Measurements from ENCODE around the gene TTYH2. TPM values are rescaled to one million over a fixed set of nuclear protein-coding genes. Genes with fewer than 3 reads are reported as not detected.

TTYH2 gene
- total RNA-seq, 2 experiments from 2014 or later, result 3.1 to 3.8 TPM

GRCh38 chr17:74212209-74212912 lies 1.0 kb upstream of the TTYH2 start:
- Histone ChIP-seq H3K4me3 (ENCODE audit: low read depth, low read length, poor library complexity, severe bottlenecking) (no peak overlapping the region), H3K36me3 (ENCODE audit: insufficient read depth, low read length) (peaks cover 49% of the 10 kb centered on the region), H3K4me2 (ENCODE audit: low read length) (peak overlapping the region; percentile 80), H3K9me3 (ENCODE audit: low read length) (no peaks in the 10 kb centered on the region), H3K27ac (ENCODE audit: low read depth, low read length, poor library complexity, severe bottlenecking) (peak overlapping the region; percentile 53), H2AFZ (ENCODE audit: low read length) (no peak overlapping the region), H3K4me1 (ENCODE audit: insufficient read depth, low read length, poor library complexity, severe bottlenecking) (peaks cover 59% of the 10 kb centered on the region), H3K79me2 (ENCODE audit: insufficient read depth, low read depth, low read length) (peaks cover 10% of the 10 kb centered on the region; the same call in 1 of the 2 replicates), H3K9me2 (ENCODE audit: insufficient read depth, low read length) (no peaks in the 10 kb centered on the region), H4K20me1 (ENCODE audit: insufficient read depth, low read length) (peaks cover 12% of the 10 kb centered on the region; the same call in 1 of the 2 replicates)
- no peak for DNase-seq (ENCODE audit: low spot score)
- no TSS peak for BruUV-seq (replicated peaks)
- intact Hi-C loops (cut with micrococcal nuclease; ENCODE audit: unreplicated experiment), result loop anchor here (5.0 to 10.0 kb wide), 3 partner anchors 140 to 620 kb away; no protein-coding TSS in a partner anchor
- ChIA-PET CTCF (ENCODE audit: unreplicated experiment) (no interaction called here), POLR2A (no interaction called here)
- TF ChIP-seq EZH2phosphoT487 (IDR thresholded peaks at IDR 0.05; ENCODE audit: borderline replicate concordance, low read depth, low read length) (no peak), CTCF (conservative IDR thresholded peaks at IDR 0.05; ENCODE audit: low read length) (no peak; the same call in 1 of the 2 replicates)

DNA sequence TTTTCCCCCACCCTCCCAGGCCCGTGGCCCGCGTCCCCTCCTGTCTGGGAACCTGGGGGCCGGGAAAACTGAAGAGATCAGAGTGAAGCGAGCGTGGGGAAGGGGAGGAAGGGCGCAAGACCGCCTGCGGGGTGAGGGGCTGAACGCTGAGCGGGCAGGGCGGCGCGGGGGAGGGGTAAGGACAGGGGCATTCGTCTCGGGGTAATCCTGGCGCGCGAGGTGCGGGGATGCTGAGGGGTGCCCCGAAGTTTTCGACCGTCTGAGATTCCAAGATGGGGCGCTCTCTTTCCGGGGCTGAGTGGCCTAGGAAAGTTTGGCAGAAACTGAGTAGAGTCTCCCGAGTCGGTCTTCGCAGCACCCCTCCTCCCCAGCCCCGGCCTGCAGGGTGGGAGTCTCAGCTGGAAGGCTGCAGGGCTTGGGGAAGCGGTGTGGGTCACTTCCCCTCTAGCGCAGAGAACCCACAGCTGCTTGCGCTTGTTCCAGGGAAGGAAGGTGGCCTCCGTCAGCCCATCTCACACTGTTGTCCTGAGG lies 555 bp downstream of the TTYH2 start:
- H3K9me2 ChIP-seq (ENCODE audit: insufficient read depth, low read length), result no peaks in the 10 kb centered on the region
- intact Hi-C loops (cut with micrococcal nuclease; ENCODE audit: unreplicated experiment), result loop anchor here (5.0 to 10.0 kb wide), 3 partner anchors 138 to 622 kb away; no protein-coding TSS in a partner anchor
- peaks cover 53% of the 10 kb centered on the region for H3K4me1 ChIP-seq (ENCODE audit: insufficient read depth, low read length, poor library complexity, severe bottlenecking)
- CTCF ChIA-PET (ENCODE audit: unreplicated experiment), result no interaction called here
- DNase-seq (ENCODE audit: low spot score), result peak; percentile 54
- no TSS peak for BruUV-seq (replicated peaks)
- H3K4me2 ChIP-seq (ENCODE audit: low read length), result peak overlapping the region; percentile 80
- peak overlapping the region; percentile 53 for H3K27ac ChIP-seq (ENCODE audit: low read depth, low read length, poor library complexity, severe bottlenecking)
- TF ChIP-seq CTCF (conservative IDR thresholded peaks at IDR 0.05; ENCODE audit: low read length), result no peak
- TF ChIP-seq EZH2phosphoT487 (IDR thresholded peaks at IDR 0.05; ENCODE audit: borderline replicate concordance, low read depth, low read length), result no peak
- H4K20me1 ChIP-seq (ENCODE audit: insufficient read depth, low read length), result peaks cover 5% of the 10 kb centered on the region; the same call in 1 of the 2 replicates
- peaks cover 33% of the 10 kb centered on the region for H3K36me3 ChIP-seq (ENCODE audit: insufficient read depth, low read length)
- peak overlapping the region; percentile 68 for H3K4me3 ChIP-seq (ENCODE audit: low read depth, low read length, poor library complexity, severe bottlenecking)
- H2AFZ ChIP-seq (ENCODE audit: low read length), result peak overlapping the region; percentile 53
- POLR2A ChIA-PET, result no interaction called here
- no peaks in the 10 kb centered on the region for H3K79me2 ChIP-seq (ENCODE audit: insufficient read depth, low read depth, low read length)
- H3K9me3 ChIP-seq (ENCODE audit: low read length), result no peaks in the 10 kb centered on the region
